GM18858 (cell line): ENCODE data around the gene SGK1.
"Not testable (repeated sequence)": the region's sequence is repeated elsewhere in the genome, so short reads cannot be mapped to it uniquely, and the experiment has no call there.

Experiments
- ATAC-seq: cut with Tn5 transposase; IDR thresholded peaks from one replicate; pipeline ENCODE4 v1.9.1; 2021; ENCODE audit not compliant: unreplicated experiment

Gene SGK1

DNA sequence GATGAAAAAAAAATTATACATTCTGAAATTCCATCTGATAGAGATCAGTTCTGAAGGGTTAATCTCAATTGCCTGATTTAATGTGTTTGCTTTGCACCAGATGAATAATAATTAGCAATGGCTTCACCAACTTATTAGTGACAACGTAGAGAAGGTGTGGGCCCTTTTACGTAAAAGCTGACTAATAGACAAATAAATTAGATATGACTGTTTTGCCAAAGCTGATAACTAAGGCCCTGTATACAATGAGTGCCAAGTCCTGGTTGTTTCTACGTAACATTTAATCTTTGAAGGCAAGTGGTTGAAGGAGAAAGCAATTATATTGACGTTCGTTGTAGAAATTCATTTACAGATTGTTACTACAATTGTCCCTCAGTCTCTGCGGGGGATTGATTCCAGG, 10.8 kb downstream of the SGK1 start:
- no peak for ATAC-seq

DNA sequence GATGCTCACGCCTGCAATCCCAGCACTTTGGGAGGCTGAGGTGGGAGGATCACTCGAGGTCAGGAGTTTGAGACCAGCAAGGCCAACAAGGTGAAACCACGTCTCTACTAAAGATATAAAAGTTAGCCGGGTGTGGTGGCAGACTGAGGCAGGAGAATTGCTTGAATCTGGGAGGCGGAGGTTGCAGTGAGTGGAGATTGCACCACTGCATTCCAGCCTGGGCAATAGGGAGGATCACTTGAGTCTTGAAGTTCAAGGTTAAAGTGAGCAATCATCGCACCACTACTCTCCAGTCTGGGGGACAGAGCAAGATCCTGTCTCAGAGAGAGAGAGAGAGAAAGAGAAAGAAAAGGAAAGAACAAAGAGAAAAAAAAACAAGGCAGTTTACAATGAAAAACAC, 13.5 kb downstream of the SGK1 start:
- ATAC-seq: not testable (repeated sequence)

DNA sequence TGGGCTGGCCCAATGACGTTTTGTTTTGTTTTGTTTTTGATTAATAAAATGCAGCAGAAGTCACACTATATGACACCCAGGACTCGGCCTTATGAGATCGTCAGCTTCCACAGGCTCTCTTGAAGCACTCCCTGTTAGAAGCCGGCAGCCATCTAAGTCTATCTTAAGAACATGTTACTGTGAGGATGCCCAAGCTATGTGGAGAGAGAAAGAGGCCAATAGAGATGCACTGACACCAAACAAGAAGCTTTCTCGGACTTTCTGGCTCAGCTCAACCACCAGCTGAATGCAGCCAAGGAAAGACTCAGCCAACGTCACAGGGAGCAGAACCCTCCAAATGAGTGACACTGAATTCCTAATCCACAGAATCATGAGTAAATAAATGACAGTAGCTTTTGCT, 14.0 kb downstream of the SGK1 start:
- no peak for ATAC-seq

DNA sequence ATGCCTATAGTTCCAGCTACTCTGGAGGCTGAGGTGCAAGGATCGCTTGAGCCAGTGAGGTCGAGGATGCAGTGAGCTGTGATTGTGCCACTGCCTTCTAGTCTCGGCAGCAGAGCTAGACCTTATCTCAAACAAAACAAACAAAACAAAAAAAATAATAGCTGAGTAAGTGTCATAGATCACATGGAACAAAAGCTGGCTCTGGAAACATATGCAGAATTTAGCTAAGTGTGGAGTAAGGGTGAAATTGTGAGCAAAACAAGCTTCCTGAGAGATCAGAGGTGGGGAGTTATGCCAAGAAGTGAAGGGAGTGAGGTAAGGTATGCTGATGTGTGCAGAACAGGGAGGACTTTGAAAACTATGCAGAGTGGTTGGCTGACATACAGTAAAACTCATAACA, 18.7 kb downstream of the SGK1 start:
- ATAC-seq: no peak

DNA sequence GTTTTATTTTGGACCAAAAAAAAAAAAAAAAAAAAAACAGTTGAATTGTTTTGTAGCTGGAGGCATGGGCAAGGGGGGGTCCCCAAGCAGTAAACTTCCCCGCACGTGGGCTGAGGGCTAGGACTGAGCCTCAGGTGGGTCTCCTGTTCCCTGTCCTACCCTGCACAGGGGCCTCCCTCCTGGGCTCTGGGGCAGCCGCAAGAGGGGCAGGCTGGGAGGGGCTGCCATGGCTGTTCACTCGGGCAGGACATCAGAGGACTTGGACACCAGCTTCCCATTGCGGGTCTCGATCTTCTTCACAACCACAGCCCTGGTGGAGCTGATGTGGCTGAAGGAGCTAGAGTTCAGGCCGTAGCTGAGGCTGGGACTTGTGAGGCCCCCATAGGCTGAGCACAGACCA, 21.1 kb downstream of the SGK1 start:
- ATAC-seq: no peak

DNA sequence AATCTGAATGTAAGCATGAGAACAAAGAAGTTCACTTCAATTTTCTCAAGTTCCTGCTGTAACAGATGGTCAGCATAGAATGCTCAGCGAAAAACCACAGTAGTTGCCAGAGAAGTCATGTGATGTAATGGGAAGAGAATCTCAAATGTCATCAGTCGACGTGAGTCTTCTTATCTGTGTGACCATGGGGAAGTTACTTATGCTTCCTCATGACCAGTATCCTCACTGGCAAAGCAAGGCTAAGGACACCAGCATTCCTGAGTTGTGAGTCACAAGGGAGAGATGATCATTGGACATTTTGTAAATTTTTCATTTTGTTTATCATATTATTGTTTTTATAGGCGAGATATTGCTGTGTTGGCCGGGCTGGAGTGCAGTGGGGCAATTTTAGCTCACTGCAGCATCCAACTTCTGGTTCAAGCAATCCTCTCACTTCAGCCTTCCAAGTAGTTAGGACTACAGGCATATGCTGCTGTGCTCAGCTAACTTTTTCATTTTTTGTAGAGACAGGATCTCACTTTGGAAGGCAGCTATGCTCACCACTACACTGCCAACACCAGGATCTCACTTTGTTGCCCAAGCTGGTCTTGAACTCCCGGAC, 21.9 kb downstream of the SGK1 start:
- ATAC-seq: no peak

DNA sequence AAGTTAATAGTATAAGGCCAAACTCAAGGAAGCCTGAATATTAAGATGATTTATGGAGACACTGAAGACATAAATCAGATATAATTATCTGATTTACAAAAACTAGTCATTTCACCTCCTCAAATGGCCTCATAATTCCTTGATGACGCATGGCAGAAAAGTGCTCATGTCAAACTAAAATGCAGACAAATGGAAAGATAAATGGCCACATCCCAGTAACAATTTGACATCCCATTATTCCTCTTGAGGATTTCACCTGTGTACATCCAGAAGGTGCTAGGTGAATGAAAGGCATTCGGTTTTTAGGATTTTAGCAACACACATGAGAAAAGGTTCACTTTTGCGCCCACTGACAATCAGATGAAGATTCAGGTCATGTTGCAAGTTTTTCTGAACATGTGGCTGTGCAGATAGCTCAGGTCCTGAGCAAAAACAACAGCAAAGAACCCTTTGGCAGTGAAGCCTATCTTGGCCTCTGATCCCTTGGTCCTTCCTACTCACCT, 24.2 kb downstream of the SGK1 start:
- ATAC-seq: no peak

DNA sequence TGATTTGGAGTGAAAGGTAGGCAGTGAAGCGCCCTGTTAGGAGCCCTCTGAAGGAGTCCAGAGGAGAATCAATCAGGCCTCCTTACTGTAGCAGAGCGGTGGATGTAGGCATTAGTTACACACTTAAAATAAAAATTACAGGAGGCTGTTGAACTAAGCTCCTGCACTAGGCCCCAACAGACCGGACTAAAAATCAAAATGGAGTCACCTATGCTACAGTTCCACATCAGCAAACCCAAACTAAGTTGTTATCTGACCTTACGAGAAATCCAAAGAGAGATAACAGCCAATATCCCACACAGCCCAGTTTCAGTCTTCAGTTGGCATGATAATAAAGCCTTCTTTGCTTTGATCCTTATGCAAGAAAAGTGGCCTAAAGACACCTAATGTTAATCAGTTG, 26.8 kb downstream of the SGK1 start:
- ATAC-seq: no peak

DNA sequence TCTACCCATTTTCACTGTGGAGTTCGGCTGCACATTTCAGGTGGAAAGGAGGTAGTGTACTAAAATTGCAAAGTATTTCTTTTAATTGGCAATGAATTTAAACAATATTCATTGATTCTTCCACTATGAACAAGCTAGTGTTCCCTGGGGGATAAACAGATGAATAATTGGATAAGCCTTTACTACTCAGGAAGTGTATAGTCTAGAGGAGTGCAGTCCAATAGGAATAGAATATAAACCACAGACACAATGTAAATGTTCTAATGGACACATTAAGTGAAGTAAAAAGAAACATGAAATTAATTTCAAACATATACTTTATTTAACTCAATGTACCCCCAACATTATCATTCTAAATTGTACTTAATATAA, 28.7 kb downstream of the SGK1 start:
- no peak for ATAC-seq

DNA sequence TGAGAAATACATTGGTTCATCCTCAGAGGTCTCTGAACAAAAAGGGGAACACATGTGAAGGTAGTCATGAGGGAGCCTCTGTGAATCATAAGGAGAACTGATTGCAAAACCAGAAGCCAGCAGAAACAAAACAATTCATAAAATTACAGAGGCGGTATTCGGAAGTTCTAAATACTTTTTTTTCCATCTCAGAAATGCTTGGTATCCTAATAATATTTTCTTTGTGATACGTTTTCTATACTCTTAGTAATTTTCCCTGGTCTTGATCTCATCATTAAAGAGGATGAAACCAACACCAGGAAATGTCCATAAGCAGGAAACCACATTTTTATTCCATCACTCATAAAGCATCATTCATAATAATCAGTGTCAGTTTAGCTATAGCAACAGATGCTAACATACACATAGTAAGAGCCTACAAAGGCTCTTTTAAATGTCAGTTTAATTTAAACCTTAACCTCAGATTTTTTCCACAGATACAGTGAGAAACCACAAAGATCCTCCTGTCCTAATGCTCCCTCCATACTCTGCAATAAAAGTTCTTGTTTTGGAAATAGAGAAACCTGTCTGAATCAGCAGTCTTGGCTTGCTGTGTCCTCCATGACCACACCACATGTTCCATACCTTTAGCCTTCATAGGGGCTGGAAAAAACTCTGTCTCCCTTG, 29.2 kb downstream of the SGK1 start:
- ATAC-seq: peak; percentile 55

DNA sequence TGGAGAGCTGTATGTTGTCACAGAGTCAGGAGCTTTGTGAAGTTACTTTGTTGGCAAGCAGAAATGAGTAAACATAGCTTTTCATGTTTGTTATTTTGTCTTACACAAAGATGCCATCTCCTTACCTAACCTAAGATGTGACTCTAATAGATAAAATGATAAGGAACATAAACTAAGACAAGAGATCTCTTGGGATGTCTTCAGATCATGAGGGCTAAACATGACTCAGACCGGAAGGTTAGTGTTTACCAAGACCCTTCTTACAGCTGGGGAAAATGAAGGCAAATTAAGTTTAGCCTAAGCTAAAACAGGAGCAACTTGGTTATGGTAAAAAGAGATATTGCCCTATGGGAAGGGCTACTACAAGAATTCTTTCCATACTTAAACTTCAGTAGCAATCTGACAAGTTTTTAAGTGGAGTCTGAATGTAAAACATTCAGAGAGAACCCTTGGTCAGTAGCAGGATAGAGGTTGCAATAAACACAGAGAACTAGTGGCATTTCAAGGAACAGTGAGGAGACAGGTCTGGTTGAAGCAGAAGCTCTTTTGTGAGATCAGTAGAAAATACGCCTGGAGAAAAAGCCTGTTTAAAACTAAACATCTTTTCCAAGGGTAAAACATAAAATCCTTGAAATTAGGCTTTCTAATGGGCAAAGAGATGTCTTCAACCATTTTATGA, 29.9 kb downstream of the SGK1 start:
- ATAC-seq: peak; percentile 18

DNA sequence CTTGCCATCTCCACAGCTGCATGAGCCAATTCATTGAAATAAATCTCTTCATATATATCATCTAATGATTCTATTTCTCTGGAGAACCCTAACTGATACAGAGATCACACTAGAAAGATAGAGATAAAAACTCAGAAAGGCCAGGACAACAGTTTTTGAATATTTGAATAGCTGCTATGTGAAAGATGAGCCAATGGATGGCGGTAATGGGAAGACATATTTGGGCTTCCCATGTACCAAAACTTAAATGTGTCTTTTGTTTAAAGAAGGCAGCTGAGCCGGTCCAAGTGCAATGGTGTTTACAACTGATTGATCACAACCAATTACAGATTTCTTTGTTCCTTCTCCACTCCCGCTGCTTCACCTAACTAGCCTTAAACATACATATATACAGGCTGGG, 35.1 kb downstream of the SGK1 start:
- ATAC-seq: no peak

DNA sequence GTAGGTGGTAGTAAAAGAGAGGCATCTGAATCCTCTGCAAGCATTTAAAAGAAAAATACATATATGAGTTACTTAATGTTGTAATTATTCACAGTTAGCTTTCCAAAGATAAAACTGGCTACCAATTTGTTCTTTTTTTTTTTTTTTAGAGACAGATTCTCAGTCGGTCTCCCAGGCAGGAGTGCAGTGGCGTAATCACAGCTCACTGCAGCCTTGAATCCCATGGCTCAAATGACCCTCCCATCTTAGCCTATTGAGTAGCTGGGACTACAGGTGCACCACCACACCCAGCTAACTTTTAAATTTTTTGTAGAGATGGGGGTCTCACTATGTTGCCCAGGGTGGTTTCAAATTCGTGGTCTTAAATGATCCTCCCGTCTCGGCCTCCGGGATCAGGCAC, 36.5 kb downstream of the SGK1 start:
- no peak for ATAC-seq

DNA sequence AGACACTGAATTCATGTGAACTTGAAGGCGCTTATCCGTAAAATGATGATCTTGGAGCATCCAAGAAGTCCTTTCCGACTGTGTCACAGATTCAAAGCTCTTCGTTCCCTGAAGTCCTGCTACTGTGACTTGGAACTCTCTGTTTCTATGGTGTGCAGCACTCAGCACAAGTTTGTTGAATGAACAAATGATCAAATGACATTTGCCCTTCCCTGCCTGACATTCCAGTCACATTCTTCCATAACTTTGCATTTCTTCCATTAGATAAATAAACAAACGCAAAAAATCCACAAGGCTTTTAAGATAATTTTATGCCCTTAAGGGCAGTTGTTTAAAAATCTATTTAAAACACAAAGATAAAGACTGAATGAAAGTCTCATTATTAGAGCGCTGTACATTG, 39.9 kb downstream of the SGK1 start:
- no peak for ATAC-seq

DNA sequence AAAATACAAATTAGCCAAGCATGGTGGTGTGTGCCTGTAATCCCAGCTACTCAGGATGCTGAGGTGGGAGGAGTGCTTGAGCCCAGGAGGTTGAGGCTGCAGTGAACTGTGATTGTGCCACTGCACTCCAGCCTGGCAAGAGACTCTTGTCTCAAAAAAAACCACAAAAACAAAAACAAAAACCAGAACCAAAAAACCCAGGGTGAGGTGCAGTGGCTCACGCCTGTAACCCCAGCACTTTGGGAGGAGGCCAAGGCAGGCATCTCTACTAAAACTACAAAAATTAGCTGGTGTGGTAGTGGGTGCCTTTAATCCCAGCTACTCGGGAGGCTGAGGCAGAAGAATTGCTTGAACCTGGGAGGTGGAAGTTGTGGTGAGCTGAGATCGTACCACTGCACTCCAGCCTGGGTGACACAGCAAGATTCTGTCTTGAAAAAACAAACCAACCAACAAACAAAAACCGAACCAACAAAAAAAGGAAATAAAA, 41.0 kb downstream of the SGK1 start:
- not testable (repeated sequence) for ATAC-seq

DNA sequence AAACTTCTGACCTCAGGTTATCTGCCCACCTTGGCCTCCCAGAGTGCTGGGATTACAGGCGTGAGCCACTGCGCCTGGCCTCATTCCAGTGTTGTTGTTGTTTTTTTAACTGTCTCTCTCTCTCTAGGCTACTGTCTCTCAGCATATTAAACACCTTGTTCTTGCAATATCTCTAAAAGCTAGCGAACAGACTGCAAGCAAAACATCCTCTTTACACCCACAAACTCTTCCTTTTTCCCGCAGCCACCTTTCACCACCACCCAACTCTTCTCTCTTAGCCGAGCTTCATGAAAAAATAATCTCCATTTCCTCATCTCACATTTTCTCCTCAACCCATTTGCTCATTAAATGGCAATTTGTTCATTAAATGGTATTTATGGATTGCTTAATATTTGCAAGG, 45.5 kb downstream of the SGK1 start:
- no peak for ATAC-seq

DNA sequence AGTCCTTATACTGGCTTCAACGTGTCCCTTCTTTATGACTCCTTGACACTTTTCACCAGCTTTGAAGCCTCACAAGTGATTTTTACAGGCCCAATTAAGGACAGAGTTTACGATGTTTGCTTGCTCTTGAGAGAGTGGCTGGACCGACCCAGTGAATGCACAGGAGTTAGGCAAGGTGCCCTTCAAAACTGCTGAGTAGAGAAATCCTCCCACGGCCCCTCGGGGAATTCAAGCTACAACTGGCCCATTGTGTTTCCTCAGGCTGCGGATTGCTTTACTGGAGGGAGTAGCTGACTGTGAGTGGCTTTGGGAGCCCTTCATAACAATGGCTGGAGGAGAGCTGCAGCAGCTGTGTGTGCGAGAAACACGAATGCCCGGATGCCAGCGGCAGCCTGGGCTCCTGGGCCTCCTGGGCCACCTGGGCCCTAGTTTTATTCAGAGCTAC, 50.0 kb downstream of the SGK1 start:
- ATAC-seq: no peak

DNA sequence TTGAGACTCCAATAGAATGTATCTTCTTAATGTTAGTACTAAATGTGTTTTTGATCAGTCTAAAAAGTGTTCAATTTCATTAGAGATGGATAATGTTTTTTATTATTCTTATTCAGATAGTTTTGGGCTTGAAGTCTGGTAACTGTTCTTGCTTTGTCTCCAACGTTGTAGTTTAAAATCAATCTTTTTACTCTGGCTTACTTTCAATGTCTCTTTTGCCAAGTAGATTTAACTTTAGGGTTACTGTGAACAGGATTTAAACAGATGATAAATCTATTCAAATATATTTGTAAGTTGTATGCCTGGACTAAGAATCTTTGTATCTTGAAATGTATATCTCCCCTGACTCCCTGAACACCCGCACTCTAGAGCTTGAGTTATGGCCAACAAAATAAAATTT, 51.1 kb downstream of the SGK1 start:
- ATAC-seq: no peak

DNA sequence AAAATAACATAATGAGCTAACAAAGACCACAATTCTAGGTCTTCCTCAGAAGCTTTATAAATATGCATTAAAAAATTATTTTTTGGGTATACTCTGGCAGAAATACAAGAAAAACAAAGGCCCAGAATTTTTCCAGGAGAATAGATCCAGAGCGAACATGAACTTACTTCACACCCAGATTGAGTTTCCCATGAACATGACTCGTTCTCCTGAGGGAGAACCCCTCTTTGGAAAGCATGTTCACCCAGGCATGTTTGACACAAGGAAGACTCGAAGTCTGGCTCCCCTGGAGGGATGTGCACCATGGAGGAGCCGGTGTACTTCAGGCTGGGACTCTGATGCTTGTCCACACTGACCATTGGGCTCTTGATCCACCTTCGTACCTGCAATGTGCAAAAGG, 56.1 kb downstream of the SGK1 start:
- no peak for ATAC-seq

DNA sequence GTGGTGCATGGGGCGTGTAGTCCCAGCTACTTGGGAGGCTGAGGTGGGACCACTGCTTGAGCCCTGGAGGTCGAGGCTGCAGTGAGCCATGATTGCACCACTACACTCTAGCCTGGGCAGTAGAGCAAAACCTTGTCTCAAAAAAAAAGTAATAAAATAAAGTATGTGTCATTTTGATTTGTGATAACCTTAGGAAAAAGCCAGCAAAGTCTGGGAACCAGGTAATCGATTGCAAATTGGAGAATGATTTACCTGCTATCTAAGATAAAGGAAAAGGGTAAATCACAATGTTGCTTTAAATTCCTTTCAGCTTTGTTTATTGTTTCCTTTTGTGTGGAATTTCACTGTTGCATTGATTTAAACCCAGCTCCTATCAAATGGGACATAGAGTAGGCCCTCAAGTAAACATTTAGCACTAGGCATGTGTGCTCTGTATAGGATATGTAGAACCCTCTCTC, 59.0 kb downstream of the SGK1 start:
- no peak for ATAC-seq

DNA sequence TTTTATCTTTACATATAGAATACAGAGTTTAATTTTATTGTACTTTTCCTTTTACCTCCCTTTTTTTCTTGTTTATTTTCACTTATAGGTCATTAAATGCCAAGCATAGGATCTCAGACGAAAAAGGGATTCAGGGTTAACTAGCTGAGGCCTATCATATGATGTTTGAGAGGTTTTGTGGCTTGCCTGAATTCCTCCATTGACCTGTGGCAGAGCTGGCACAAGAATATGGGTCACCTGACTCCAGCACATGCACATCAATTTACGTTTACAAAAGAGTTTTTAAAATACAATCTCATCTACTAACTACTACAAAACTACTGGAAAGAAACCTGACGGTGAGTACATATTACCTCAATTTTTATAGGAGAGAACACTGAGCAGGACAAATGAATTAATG, 60.4 kb downstream of the SGK1 start:
- ATAC-seq: no peak

DNA sequence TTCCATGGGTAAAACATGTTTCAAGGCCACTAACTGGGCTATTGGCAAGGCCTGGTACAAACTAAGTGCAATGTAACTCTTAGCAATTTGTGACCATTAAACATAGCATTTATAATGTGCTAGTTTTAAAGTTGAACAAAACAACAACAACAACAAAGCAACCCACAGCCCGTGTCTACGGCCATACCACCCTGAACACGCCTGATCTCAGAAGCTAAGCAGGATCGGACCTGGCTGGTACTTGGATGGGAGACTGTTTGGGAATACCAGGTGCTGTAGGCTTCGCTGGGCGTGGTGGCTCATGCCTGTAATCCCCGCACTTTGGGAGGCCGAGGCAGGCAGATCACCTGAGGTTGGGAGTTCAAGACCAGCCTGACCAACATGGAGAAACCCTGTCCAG, 61.0 kb downstream of the SGK1 start:
- ATAC-seq: no peak
